Lower leg skin (tissue), 4 donors: ENCODE results near the gene GBE1. TPM values are rescaled to one million over a fixed set of nuclear protein-coding genes. Genes with fewer than 3 reads are reported as not detected.

ENCODE experiments used
- DNase-seq, 2 donors: peaks; one replicate each; pipeline ENCODE4 v3.0.0-alpha.2; 2019; ENCODE audit warnings: low spot score in 2 of 2
- H3K4me3 ChIP-seq: fragments of 200-600 bp; sonication (generic); 2 replicates; pipeline ENCODE4 v1.5.1; 2017; ENCODE audit warnings: mild to moderate bottlenecking, low read depth; ENCODE audit not compliant: poor library complexity, severe bottlenecking
- CTCF ChIP-seq, 3 donors: fragments of 450-650 bp; IDR thresholded peaks; one replicate each; pipeline ENCODE4 v1.5.1; 2016; ENCODE audit warnings: antibody characterized with exemption in 3 of 3, mild to moderate bottlenecking in 3 of 3, moderate library complexity in 2 of 3
- POLR2A ChIP-seq, 2 donors: fragments of 450-650 bp; IDR thresholded peaks; one replicate each; pipeline ENCODE4 v1.6.1; 2016 to 2017; ENCODE audit warnings: antibody characterized with exemption in 2 of 2, mild to moderate bottlenecking in 1 of 2, moderate library complexity in 1 of 2
- WGBS, 2 donors: methylation state at CpG; one replicate each; pipeline ENCODE4 v1.1.5; 2018; 5-methylcytosine and 5-hydroxymethylcytosine counted together
- intact Hi-C: fragments of 100-400 bp; cut with DNase I; formaldehyde crosslinking; loops from one replicate; pipeline ENCODE4 v1.15.0; 2023; ENCODE audit warnings: low total_unique reads
- total RNA-seq, 4 donors: library from RNA; depleted of rRNA; stranded (reverse); fragments of >200 nt; gene quantifications; one replicate each; pipeline ENCODE4 v1.1.0, GENCODE V29; 2016

The GBE1 gene
- total RNA-seq, 4 donors from 2014 or later: 13.5 to 21.7 (median 15.8) TPM

- DNase-seq: no peak
- intact Hi-C loops: no loop called here
- no peak for TF ChIP-seq CTCF (IDR thresholded peaks at IDR 0.05)
- no peak for TF ChIP-seq POLR2A (IDR thresholded peaks at IDR 0.05)
- no peak overlapping the region for H3K4me3 ChIP-seq
- WGBS, 2 donors: 79 to 87% methylated on average over 3 of the region's 3 CpGs
These were observed 318.0 kb downstream of the GBE1 start for GRCh38 chr3:81443457-81443782.

DNA sequence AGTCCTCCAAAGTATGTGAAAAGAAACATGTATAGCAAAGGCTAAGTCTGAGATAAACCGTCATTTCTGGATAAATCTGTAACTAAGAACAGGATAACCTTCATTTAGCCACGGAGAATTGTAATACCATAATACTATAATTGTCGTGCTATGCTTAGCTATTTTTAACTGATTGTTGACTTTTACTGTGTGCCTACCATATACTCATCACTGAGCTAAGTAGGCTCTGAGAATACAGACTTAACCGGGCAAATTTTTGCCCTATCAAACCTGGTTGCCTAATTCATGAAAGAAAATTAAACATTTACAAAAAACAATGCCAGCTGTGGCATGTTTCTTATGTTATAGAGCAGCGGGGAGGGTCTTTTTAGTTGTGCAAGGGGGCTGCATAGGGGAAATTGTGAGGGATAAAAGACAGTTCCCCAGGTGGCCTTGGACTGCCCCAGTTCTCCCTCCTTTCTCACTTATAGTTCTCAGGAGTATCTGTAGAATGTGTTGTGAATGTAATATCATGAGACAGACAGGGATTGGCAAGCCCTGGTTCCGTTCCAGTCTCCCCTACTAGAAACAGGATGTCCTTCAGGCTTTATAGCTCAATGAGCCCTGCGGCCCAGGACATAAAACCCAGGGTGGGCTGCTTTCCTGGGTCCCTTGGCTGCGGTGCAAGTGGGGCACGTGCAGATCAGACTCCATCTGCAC, 318.5 kb downstream of the GBE1 start:
- DNase-seq: no peak
- H3K4me3 ChIP-seq: no peak overlapping the region
- WGBS, 2 donors: 72 to 77% methylated on average over 9 of the region's 9 CpGs
- intact Hi-C loops: no loop called here
- TF ChIP-seq CTCF (IDR thresholded peaks at IDR 0.05): no peak
- no peak for TF ChIP-seq POLR2A (IDR thresholded peaks at IDR 0.05)

GRCh38 chr3:81440661-81441060, 320.8 kb downstream of the GBE1 start:
- WGBS, 2 donors: 78 to 82% methylated on average over 3 of the region's 3 CpGs
- no peak for TF ChIP-seq CTCF (IDR thresholded peaks at IDR 0.05)
- no peak for TF ChIP-seq POLR2A (IDR thresholded peaks at IDR 0.05)

More at GRCh38 chr3:81440661-81441060, 320.8 kb downstream of the GBE1 start:
- no peak overlapping the region for H3K4me3 ChIP-seq
- DNase-seq: no peak
- intact Hi-C loops: no loop called here
